Skeletal muscle satellite cell (primary cell): Measurements from ENCODE around the gene ZNF516.

Source experiments
- H3K27me3 ChIP-seq: 2 replicates; pipeline ENCODE4 v1.7.0; 2013; ENCODE audit warnings: low read length; ENCODE audit not compliant: control insufficient read depth, insufficient read depth
- H3K36me3 ChIP-seq: 2 replicates; pipeline ENCODE4 v1.7.0; 2013; ENCODE audit warnings: mild to moderate bottlenecking, control low read depth, low read length; ENCODE audit not compliant: insufficient read depth
- H3K4me1 ChIP-seq: 2 replicates; pipeline ENCODE4 v1.7.0; 2013; ENCODE audit warnings: low read length; ENCODE audit not compliant: control insufficient read depth, insufficient read depth
- H3K4me2 ChIP-seq: 2 replicates; pipeline ENCODE4 v1.7.0; 2013; ENCODE audit warnings: mild to moderate bottlenecking, low read length
- H3K4me3 ChIP-seq: 2 replicates; pipeline ENCODE4 v1.7.0; 2013; ENCODE audit warnings: low read length
- H3K9ac ChIP-seq: 2 replicates; pipeline ENCODE4 v1.7.0; 2013; ENCODE audit warnings: mild to moderate bottlenecking, low read depth, low read length, moderate library complexity
- H3K9me3 ChIP-seq: replicated peaks from 2 replicates; pipeline ENCODE4 v1.7.0; 2013; ENCODE audit warnings: mild to moderate bottlenecking, control low read depth, low read length

The ZNF516 gene

DNA sequence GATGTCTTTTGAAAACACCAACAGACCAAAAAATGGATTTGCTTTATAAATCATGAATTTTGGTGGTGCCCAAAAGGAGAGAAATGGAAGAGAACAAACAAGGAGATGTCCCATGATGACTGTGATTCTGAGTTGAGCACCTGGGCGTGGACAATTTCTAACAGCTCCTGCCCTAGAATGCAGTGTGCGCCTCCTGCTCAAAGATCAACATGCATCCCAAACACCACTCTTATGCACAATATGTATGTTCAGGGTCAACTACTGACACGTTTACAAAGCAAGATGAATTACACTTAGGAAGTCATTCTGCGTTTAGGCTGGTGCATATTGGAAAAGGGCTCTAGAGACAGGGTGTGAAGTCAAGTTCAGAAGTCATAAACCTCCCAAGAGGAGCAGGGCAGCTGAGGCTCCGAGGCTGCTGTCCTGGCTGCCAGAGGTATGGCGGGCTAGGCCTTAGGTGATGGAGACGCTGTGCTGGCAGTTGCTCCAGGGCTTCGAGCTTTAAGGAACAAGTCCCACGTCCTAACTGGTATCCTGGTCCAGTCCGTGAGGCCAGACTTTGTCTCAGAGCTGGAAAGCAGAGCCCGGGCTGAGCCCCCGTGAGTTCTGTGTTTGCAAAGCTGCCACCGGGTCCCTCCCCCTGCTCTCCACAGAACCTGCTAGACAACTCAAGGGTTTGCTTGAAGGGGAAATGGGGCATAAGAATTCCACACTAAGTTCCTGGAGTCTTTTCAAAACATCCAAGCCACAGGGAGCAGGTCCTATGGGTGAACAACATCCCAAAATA, 74.0 kb downstream of the ZNF516 start:
- H3K9ac ChIP-seq = no peak overlapping the region
- no peaks in the 10 kb centered on the region for H3K9me3 ChIP-seq
- peaks cover 3% of the 10 kb centered on the region for H3K36me3 ChIP-seq
- no peaks in the 10 kb centered on the region for H3K27me3 ChIP-seq
- no peaks in the 10 kb centered on the region for H3K4me1 ChIP-seq
- H3K4me3 ChIP-seq = no peak overlapping the region
- H3K4me2 ChIP-seq = no peak overlapping the region

GRCh38 chr18:76419811-76420210, 75.2 kb downstream of the ZNF516 start:
- H3K9ac ChIP-seq = no peak overlapping the region
- H3K4me1 ChIP-seq = no peaks in the 10 kb centered on the region
- no peaks in the 10 kb centered on the region for H3K9me3 ChIP-seq
- peaks cover 3% of the 10 kb centered on the region for H3K36me3 ChIP-seq
- no peak overlapping the region for H3K4me2 ChIP-seq
- no peaks in the 10 kb centered on the region for H3K27me3 ChIP-seq
- H3K4me3 ChIP-seq = no peak overlapping the region

GRCh38 chr18:76416911-76417310, 78.1 kb downstream of the ZNF516 start:
- Histone ChIP-seq H3K4me2 (peak overlapping the region; percentile 22), H3K4me3 (no peak overlapping the region), H3K9me3 (no peaks in the 10 kb centered on the region), H3K4me1 (peaks cover 14% of the 10 kb centered on the region), H3K27me3 (no peaks in the 10 kb centered on the region), H3K36me3 (peaks cover 3% of the 10 kb centered on the region), H3K9ac (no peak overlapping the region)

DNA sequence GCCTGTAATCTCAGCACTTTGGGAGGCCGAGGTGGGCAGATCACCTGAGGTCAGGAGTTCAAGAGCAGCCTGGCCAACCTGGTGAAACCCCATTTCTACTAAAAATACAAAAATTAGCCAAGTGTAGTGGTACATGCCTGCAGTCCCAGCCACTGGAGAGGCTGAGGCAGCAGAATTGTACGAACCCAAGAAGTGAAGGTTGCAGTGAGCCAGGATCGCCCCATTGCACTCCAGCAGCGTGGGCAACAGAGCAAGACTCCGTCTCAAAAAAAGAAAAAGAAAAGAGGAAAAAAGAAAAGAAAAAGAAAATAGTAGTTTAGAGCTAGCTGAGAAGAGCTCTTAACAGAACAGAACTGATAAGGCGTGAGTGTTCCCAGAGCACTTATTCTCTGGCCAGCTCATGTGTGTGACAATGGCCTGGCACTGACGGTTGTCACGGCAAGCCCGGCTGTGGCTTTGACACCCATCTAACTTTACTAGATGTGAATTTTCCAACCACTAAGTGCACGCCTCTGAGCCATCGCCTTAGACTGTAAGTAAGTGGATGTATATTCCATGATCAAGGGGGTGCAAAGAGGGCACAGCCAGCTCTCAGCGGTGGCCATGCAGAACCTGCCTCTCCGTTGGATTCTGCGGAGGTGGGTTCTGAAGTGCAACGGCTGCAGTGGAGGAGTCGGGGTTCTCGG, 80.0 kb downstream of the ZNF516 start:
- Histone ChIP-seq H3K4me3 (no peak overlapping the region), H3K36me3 (peaks cover 5% of the 10 kb centered on the region), H3K4me2 (no peak overlapping the region)

DNA sequence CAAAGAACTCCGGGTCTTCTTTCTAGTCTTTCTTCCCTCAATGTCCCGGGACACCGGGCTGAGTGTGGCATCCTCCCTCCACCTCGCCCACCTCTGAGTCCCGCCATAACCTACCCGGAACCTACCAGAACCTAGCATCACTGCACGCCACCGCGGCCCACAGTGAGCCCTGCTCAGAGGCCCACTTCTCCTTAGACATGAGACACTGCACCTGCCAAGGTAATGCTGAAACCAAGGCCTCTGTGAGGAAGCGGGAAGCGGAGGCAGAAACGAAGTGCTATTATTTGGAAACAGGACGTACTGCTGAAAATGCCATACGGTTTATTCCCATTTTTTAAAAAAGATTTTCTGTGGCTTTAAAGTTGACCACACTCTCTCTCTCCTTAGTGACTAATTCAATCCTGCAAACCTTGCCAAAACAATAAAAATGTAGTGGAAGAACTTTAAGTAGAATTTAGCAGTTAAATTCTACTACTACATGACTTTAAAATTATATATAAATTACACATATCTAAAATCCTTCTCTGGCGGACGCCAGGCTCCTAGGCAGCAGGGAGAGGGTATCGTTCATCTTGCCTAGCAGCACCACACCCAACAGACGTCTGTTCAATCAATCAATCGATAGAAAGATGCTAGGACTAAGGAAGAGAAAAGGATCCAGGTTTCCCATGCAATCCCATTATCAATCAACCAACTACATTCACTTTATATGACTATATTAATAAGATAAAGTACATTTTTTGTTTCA, 82.0 kb downstream of the ZNF516 start:
- Histone ChIP-seq H3K4me3 (no peak overlapping the region), H3K9me3 (no peaks in the 10 kb centered on the region), H3K9ac (no peak overlapping the region), H3K4me2 (peak overlapping the region; percentile 38), H3K4me1 (peaks cover 18% of the 10 kb centered on the region), H3K27me3 (no peaks in the 10 kb centered on the region), H3K36me3 (peaks cover 4% of the 10 kb centered on the region)

More for the DNA sequence above, 80.0 kb downstream of the ZNF516 start:
- H3K4me1 ChIP-seq = peaks cover 18% of the 10 kb centered on the region
- no peaks in the 10 kb centered on the region for H3K9me3 ChIP-seq
- H3K9ac ChIP-seq = no peak overlapping the region
- H3K27me3 ChIP-seq = no peaks in the 10 kb centered on the region

GRCh38 chr18:76412010-76412817, 82.8 kb downstream of the ZNF516 start:
- H3K27me3 ChIP-seq = no peaks in the 10 kb centered on the region
- H3K9ac ChIP-seq = no peak overlapping the region
- H3K9me3 ChIP-seq = no peaks in the 10 kb centered on the region
- peak overlapping the region; percentile 31 for H3K4me2 ChIP-seq
- peaks cover 4% of the 10 kb centered on the region for H3K36me3 ChIP-seq
- peaks cover 18% of the 10 kb centered on the region for H3K4me1 ChIP-seq
- H3K4me3 ChIP-seq = no peak overlapping the region

GRCh38 chr18:76410660-76411417, 84.2 kb downstream of the ZNF516 start:
- no peaks in the 10 kb centered on the region for H3K9me3 ChIP-seq
- no peaks in the 10 kb centered on the region for H3K27me3 ChIP-seq
- no peak overlapping the region for H3K4me3 ChIP-seq

DNA sequence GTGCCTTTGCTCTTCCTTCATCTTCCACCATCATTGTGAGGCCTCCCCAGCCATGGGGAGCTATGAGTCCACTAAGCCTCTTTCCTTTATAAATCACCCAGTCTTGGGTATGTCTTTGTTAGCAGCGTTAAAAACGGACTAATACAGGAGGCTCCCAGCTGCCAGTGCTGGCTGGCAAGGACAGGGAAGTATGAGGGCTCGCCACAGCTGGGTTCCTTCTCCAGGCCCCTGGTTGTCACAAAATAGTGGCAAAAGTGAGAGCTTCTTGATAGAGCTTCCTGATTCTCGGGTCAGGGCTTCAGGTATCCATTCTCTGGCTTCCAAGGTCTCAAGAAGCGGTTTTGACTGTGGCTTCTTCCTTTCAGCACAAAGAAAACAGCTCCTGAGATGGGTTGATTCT, 85.0 kb downstream of the ZNF516 start:
- H3K9me3 ChIP-seq = no peaks in the 10 kb centered on the region
- H3K9ac ChIP-seq = no peak overlapping the region
- H3K4me1 ChIP-seq = peaks cover 18% of the 10 kb centered on the region
- H3K4me3 ChIP-seq = no peak overlapping the region
- H3K4me2 ChIP-seq = no peak overlapping the region
- H3K27me3 ChIP-seq = no peaks in the 10 kb centered on the region
- H3K36me3 ChIP-seq = peaks cover 4% of the 10 kb centered on the region

More at GRCh38 chr18:76410660-76411417, 84.2 kb downstream of the ZNF516 start:
- Histone ChIP-seq H3K4me2 (no peak overlapping the region), H3K36me3 (peaks cover 4% of the 10 kb centered on the region), H3K4me1 (peaks cover 18% of the 10 kb centered on the region), H3K9ac (no peak overlapping the region)

DNA sequence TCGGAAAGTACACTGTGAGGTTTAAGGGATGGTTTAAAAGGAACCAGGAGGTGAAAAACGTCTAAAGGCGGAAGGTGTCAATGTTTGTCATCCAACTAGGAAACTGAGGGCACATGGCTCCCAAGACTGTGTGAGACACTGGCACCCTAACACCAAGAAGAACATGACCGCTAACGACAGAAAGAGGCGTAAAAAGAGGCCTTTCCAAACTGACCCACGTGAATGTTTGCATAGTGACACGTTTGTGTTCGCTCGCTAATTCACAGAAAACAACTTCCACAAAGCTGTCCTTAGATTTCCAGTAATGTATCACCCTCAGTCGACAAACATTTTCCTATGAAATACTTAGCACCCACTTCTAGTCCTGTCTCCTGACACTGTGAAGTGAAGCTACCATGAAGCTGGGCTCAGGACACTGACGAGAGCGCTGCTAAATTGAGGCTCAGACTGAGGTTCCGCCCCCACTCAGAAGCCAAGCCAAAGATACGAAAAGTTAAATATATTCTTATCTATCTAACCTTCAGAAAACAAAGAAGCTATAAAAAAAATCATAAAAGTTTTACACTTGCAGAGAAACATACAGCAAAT, 86.5 kb downstream of the ZNF516 start:
- no peak overlapping the region for H3K4me3 ChIP-seq
- no peaks in the 10 kb centered on the region for H3K27me3 ChIP-seq
- H3K4me1 ChIP-seq = peaks cover 18% of the 10 kb centered on the region
- H3K9me3 ChIP-seq = no peaks in the 10 kb centered on the region
- no peak overlapping the region for H3K9ac ChIP-seq
- H3K36me3 ChIP-seq = peaks cover 4% of the 10 kb centered on the region
- no peak overlapping the region for H3K4me2 ChIP-seq

- Histone ChIP-seq H3K4me1 (peaks cover 12% of the 10 kb centered on the region), H3K4me3 (no peak overlapping the region), H3K9ac (no peak overlapping the region), H3K4me2 (no peak overlapping the region), H3K9me3 (no peaks in the 10 kb centered on the region), H3K36me3 (peaks cover 4% of the 10 kb centered on the region), H3K27me3 (no peaks in the 10 kb centered on the region)
Measured at GRCh38 chr18:76407681-76408080, 87.4 kb downstream of the ZNF516 start.
